GM12878 (cell line): ENCODE data around the gene AP2A2. TPM values are rescaled to one million over a fixed set of nuclear protein-coding genes. Genes with fewer than 3 reads are reported as not detected.
"Not testable (repeated sequence)": the region's sequence is repeated elsewhere in the genome, so short reads cannot be mapped to it uniquely, and the experiment has no call there.

Experiments
- ATAC-seq: fragments of 200-7000 bp; cut with Tn5 transposase; 3 replicates; pipeline ENCODE4 v1.9.1; 2020; ENCODE audit warnings: mild to moderate bottlenecking, moderate library complexity
- BruUV-seq: library from RNA; stranded (reverse); fragments of 400-500 nt; replicated peaks from 2 replicates; lab custom pipeline; 2021; lab: Mats Ljungman, UMichigan
- CTCF ChIA-PET: fragments of 300-600 bp; sonication (Branson Sonifier 250); formaldehyde crosslinking; extraction: SDS; loops from one replicate; lab custom pipeline; 2021; ENCODE audit warnings: inconsistent platforms; lab: Yijun Ruan, JAX
- POLR2A ChIA-PET: fragments of 350-600 bp; formaldehyde crosslinking; extraction: SDS; loops from one replicate; lab custom pipeline; 2021; ENCODE audit warnings: inconsistent platforms; lab: Charles Lee
- RAD21 ChIA-PET: fragments of 300-600 bp; sonication (Branson Sonifier 250); formaldehyde crosslinking; loops from one replicate; lab custom pipeline; 2023; ENCODE audit warnings: antibody characterized with exemption; ENCODE audit not compliant: unreplicated experiment; lab: Charles Lee
- SMC1A ChIA-PET: fragments of 300-600 bp; sonication (Branson Sonifier 250); formaldehyde crosslinking; loops from one replicate; lab custom pipeline; 2023; ENCODE audit not compliant: unreplicated experiment, uncharacterized antibody; lab: Charles Lee
- DNase-seq: peaks from one replicate; pipeline ENCODE4 v3.0.0-alpha.2; 2011; ENCODE audit warnings: low read depth, low spot score
- FAIRE-seq: peaks from 3 replicates; lab custom pipeline; 2011; peaks lifted over from hg19 to GRCh38; lab: Jason Lieb, UNC
- H2AFZ ChIP-seq: 2 replicates; pipeline ENCODE4 v1.6.0; 2011; ENCODE audit warnings: low read depth, low read length, control low read depth; ENCODE audit not compliant: control insufficient read depth
- H3K27ac ChIP-seq: 2 replicates; pipeline ENCODE4 v1.5.1; 2011; ENCODE audit warnings: control low read depth; ENCODE audit not compliant: control insufficient read depth, insufficient read depth
- H3K27me3 ChIP-seq, 2 experiments: replicated peaks in 1 of 2; 2 replicates each; pipeline versions ENCODE4 v1.6.0 to v1.6.1; 2011; ENCODE audit warnings: low read length in 1 of 2; ENCODE audit not compliant: control insufficient read depth in 2 of 2, insufficient read depth in 2 of 2
- H3K36me3 ChIP-seq, 2 experiments: 2 replicates each; pipeline ENCODE4 v1.5.1; 2011; ENCODE audit warnings: low read length in 1 of 2; ENCODE audit not compliant: control insufficient read depth in 2 of 2, insufficient read depth in 2 of 2
- H3K4me1 ChIP-seq: 2 replicates; pipeline ENCODE4 v1.6.1; 2011; ENCODE audit warnings: mild to moderate bottlenecking, low read length, moderate library complexity, mixed read lengths; ENCODE audit not compliant: control insufficient read depth, insufficient read depth
- H3K4me2 ChIP-seq: 2 replicates; pipeline ENCODE4 v1.6.0; 2011; ENCODE audit warnings: control low read depth; ENCODE audit not compliant: control insufficient read depth, insufficient read depth
- H3K4me3 ChIP-seq: fragments of 200-600 bp; sonication (generic); 2 replicates; pipeline ENCODE4 v1.5.1; 2016
- H3K79me2 ChIP-seq: 2 replicates; pipeline ENCODE4 v1.6.0; 2011; ENCODE audit warnings: low read length; ENCODE audit not compliant: control insufficient read depth, insufficient read depth
- H3K9ac ChIP-seq: 2 replicates; pipeline ENCODE4 v1.8.0; 2011; ENCODE audit warnings: low read length, control low read depth, mixed read lengths; ENCODE audit not compliant: control insufficient read depth, insufficient read depth
- H3K9me3 ChIP-seq: replicated peaks from 3 replicates; pipeline ENCODE4 v1.5.1; 2011; ENCODE audit warnings: mild to moderate bottlenecking, low read length; ENCODE audit not compliant: control insufficient read depth, insufficient read depth
- H4K20me1 ChIP-seq: 2 replicates; pipeline ENCODE4 v1.6.0; 2011; ENCODE audit not compliant: control insufficient read depth, insufficient read depth
- BCL3 ChIP-seq: IDR thresholded peaks from 2 replicates; pipeline ENCODE4 v1.6.1; 2011; ENCODE audit warnings: borderline replicate concordance, low read depth, mild to moderate bottlenecking, moderate library complexity, low read length; ENCODE audit not compliant: insufficient read depth, poor library complexity, severe bottlenecking
- JUND ChIP-seq: IDR thresholded peaks from 2 replicates; pipeline ENCODE4 v1.6.1; 2012; ENCODE audit warnings: low read depth, mild to moderate bottlenecking, low read length, improper control_type of control experiment, moderate library complexity
- MAX ChIP-seq: IDR thresholded peaks from 2 replicates; pipeline ENCODE4 v1.6.1; 2012; ENCODE audit warnings: low read depth, low read length, improper control_type of control experiment
- NFYB ChIP-seq: IDR thresholded peaks from 2 replicates; pipeline ENCODE4 v1.6.1; 2011; ENCODE audit warnings: low read depth, mild to moderate bottlenecking, low read length, improper control_type of control experiment, moderate library complexity; ENCODE audit not compliant: insufficient read depth
- PBX3 ChIP-seq: IDR thresholded peaks from 2 replicates; pipeline ENCODE4 v1.6.1; 2011; ENCODE audit warnings: mild to moderate bottlenecking, low read depth, low read length, moderate library complexity; ENCODE audit not compliant: insufficient replicate concordance
- SMARCA5 ChIP-seq: fragments of 450-650 bp; IDR thresholded peaks from 2 replicates; pipeline ENCODE4 v1.6.1; 2017; ENCODE audit warnings: mild to moderate bottlenecking
- STAT1 ChIP-seq: fragments of 450-650 bp; conservative IDR thresholded peaks from 2 replicates; pipeline ENCODE4 v1.6.1; 2014; ENCODE audit warnings: antibody characterized with exemption, mild to moderate bottlenecking
- TCF7 ChIP-seq: IDR thresholded peaks from 2 replicates; pipeline ENCODE4 v1.6.1; 2014; ENCODE audit warnings: antibody characterized with exemption, borderline replicate concordance
- ZBTB40 ChIP-seq: fragments of 450-650 bp; IDR thresholded peaks from 2 replicates; pipeline ENCODE4 v1.6.1; 2016; ENCODE audit warnings: mild to moderate bottlenecking, moderate library complexity, borderline replicate concordance
- WGBS: methylation state at CpG from one replicate; pipeline ENCODE4 v1.1.6; 2016; ENCODE audit warnings: low lambda C conversion rate; ENCODE audit not compliant: insufficient replicate concordance, insufficient coverage; ENCODE audit errors: missing lambda C conversion rate; 5-methylcytosine and 5-hydroxymethylcytosine counted together
- in situ Hi-C: fragments of 300-500 bp; cut with MboI; formaldehyde crosslinking; loops from 9 replicates; pipeline ENCODE4 v1.14.3; 2018; ENCODE audit warnings: mixed read lengths
- intact Hi-C: fragments of 100-400 bp; cut with micrococcal nuclease; formaldehyde crosslinking; loops from one replicate; pipeline ENCODE4 v1.14.2; 2022; ENCODE audit not compliant: unreplicated experiment
- polyA plus RNA-seq, 11 experiments: library from polyadenylated mRNA; depleted of rRNA in 4 of 11; unstranded in 6 of 11; stranded (reverse) in 5 of 11; fragments of >200 nt; fragmentation: Nextera tagmentation in 4 of 11; fragmentation: Illumina TruSeq in 1 of 11; extraction: Ambion mirVana in 4 of 11; extraction: Trizol in 1 of 11; gene quantifications; 1 replicate in 1 of 11; 2 replicates in 10 of 11; pipeline versions ENCODE4 v1.2.1 to v1.2.3, GENCODE V29; 2011 to 2016; ENCODE audit warnings: inconsistent platforms in 2 of 11, missing spikeins in 2 of 11, low read depth in 1 of 11
- total RNA-seq, 4 experiments: library from RNA; depleted of rRNA in 3 of 4; stranded (reverse); fragments of >200 nt in 3 of 4; fragmentation: Illumina TruSeq in 1 of 4; extraction: Trizol in 1 of 4; gene quantifications; 2 replicates each; pipeline versions ENCODE4 v1.2.1 to v1.2.3, GENCODE V29; 2013 to 2021

The AP2A2 gene
- total and polyA plus RNA-seq, 10 of the 15 experiments (the other 5 are each of a cell fraction or from before 2014, with no cell fraction given): 0.58 to 48.8 (median 18.2) TPM

- in situ Hi-C loops (no loop called here), intact Hi-C loops (no loop called here)
- TF ChIP-seq STAT1: no peak
- no peak for TF ChIP-seq NFYB
- TF ChIP-seq SMARCA5: no peak
- TF ChIP-seq TCF7: no peak
- no peak for TF ChIP-seq BCL3
- TF ChIP-seq PBX3: no peak
- no peak for TF ChIP-seq MAX
- no peak for TF ChIP-seq JUND
- TF ChIP-seq ZBTB40: no peak
- SMC1A ChIA-PET: no interaction called here
- WGBS: 86% methylated on average over 11 of the region's 11 CpGs
- ATAC-seq: no peak
- Histone ChIP-seq H3K4me1 (no peaks in the 10 kb centered on the region), H4K20me1 (no peaks in the 10 kb centered on the region), H3K36me3 (peaks cover 3 to 26% of the 10 kb centered on the region in 2 experiments), H3K4me2 (no peak overlapping the region), H3K27ac (no peak overlapping the region), H2AFZ (no peak overlapping the region), H3K79me2 (no peaks in the 10 kb centered on the region), H3K9ac (no peak overlapping the region), H3K9me3 (no peaks in the 10 kb centered on the region), H3K4me3 (no peak overlapping the region), H3K27me3 (no peaks in the 10 kb centered on the region)
- POLR2A ChIA-PET: no interaction called here
- RAD21 ChIA-PET: no interaction called here
- no TSS peak for BruUV-seq
- no peak for DNase-seq
- CTCF ChIA-PET: no interaction called here
- FAIRE-seq: no peak
These were observed 47.6 kb downstream of the AP2A2 start for GRCh38 chr11:973237-973636.

- in situ Hi-C loops, H3K4me2 ChIP-seq, H2AFZ ChIP-seq, ATAC-seq, DNase-seq, H4K20me1 ChIP-seq, H3K79me2 ChIP-seq, H3K9ac ChIP-seq, H3K4me1 ChIP-seq, H3K27ac ChIP-seq, H3K9me3 ChIP-seq, BruUV-seq, POLR2A ChIA-PET, H3K27me3 ChIP-seq, intact Hi-C loops, RAD21 ChIA-PET, H3K4me3 ChIP-seq: not testable (repeated sequence)
- 88% methylated on average over 38 of the region's 41 CpGs for WGBS
- ChIA-PET CTCF (interaction anchor here (0.6 kb wide), 1 partner anchor 492 kb away, joined by 3 read pairs; no protein-coding TSS in a partner anchor), SMC1A (interaction anchor here (0.6 kb wide), 1 partner anchor 9 kb away, joined by 3 read pairs; no protein-coding TSS in a partner anchor)
- H3K36me3 ChIP-seq: peaks cover 3 to 24% of the 10 kb centered on the region in 2 experiments
- FAIRE-seq: peak; percentile 35
These were observed 49.7 kb downstream of the AP2A2 start for GRCh38 chr11:975376-975775.
